NK-92 treated with Interleukin-12 subunit alpha and Interleukin-12 subunit beta, amount 100 ng/mL, for 24 hours (cell line): ENCODE results near the gene EDRF1.

Experiments
- DNase-seq: peaks from one replicate; lab custom pipeline; 2025; lab: John Stamatoyannopoulos, UW

Gene EDRF1

DNA sequence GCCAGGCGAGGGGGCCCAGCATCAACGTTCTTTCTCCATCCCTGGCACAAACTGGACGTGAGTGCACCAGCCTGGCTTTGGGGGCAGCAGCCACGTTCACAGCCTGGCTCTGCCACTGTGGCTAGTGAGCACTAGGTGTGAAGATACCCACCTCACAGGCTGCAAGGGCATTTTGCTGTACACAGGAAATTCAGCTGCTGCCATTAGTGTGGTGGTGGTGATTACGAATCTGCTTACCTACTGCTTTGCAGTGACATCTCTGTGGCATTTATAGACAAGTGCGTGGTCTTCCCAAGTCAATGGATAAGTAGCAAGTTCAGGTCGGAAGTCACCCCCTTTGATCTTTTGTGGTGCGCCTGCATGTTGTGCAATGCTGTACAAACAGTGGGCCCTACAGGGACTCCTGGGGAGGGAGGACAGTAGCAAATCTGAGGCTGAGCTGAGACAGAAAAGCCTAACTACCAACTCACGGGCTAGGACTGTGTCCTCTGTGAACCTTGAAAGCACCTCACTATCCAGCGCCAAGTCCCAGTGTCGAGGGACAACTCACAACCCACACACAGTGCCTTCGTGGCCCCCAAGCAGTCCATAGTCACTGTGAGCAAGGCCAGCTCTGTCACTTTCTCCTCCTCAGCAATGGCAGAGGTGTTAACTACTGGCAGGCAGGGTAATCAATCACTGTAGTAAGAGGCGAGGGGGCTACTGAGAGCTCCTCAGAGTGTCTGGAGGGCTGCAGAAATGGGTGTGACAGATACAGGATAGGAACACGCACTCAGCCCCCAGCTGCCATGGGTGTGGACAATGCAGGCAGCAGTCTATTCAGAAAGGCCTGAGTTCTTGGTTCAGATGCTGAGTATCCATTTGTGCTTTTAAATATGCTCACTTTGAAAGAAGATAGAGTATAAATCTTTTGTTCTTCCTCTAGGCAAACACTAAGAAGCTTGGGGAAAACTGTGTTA is 73.1 kb downstream of the EDRF1 start:
- no peak for DNase-seq

DNA sequence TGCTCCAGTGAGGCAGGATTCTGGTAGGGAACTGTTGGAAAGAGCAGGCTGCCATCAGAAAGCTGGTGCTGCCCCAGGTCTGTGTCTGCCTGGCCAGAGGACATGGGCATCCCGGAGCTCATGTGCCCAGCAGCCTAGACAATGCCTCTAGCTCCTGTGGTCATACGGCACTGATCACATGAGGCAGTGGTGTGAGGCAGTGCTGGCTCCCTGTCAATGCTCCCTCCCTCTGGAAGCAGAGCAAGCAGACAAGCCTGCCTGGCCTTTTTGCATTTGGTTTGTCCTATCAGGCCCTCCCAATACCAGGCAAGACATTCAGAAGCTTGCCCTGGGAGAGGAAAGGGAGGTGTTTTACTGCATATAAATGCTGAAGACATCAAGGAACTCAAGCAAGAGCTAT is 75.6 kb downstream of the EDRF1 start:
- DNase-seq: no peak

GRCh38 chr10:125795637-125796190 is 76.2 kb downstream of the EDRF1 start:
- no peak for DNase-seq

GRCh38 chr10:125797424-125797823 is 77.9 kb downstream of the EDRF1 start:
- DNase-seq: no peak

DNA sequence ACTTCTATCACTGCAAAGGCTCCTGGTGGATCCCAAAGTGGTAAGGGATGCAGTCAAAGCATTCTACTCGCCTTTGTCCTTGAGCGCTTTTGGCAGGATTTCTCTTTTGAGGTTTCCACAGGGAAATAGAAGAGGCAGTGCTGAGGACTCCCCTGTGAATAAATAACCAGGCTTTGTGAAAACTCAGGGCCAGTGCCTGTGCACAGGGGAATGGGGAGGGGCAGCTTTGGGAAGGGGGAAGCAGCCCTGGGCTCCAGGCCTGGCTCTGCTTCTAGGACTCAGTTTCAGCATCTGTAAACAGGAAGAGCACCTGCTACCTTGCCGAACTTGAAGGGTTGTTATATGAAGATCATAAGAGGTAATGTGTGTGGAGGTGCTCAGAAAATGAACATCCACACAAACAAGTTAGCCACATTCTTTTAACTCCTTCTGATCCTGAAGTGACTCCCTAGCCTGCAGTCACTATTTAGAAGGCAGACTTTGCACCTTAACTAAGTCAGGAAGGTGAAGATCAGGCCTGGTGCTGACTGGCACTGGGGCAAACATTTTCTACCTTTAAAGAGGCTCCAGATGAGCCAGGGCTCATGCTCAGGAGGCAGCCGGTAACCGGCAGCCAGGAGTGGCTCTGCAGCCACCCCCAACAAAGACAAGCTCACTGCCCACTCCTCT is 78.6 kb downstream of the EDRF1 start:
- no peak for DNase-seq

DNA sequence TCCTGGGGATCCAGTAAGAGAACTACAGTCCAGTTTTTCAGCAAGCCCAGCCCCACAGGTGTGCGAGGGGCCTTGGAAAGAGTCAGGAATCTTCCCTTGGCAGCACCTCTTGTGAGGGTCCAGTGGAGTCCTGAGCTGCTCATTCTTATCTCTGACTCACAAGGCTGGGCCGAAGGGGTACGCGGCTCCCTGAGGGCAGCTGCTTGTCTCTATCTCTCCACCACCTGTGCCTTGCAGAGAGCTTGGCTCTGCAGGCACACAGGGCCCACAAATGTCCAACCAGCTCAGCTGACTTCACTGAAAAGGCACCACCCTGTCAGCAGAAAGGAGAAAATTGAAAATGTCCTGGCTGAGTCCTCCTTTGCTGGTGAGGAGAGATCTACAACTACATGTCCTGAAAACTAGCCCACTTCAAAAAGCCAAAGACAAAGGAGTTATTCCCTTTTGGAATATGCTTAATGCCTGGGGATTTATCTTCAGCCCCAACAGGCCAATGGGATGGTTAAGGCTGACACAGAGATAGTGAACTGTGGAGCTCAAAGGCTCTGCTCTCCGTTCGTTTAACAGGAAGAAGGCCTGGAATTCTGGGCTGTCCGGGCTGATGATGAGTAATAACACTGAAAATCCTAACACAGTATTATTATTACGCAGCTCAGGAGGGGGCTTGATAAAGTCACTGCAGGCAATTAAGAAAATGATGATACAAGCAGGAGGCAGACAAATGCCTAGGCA is 80.1 kb downstream of the EDRF1 start:
- no peak for DNase-seq

DNA sequence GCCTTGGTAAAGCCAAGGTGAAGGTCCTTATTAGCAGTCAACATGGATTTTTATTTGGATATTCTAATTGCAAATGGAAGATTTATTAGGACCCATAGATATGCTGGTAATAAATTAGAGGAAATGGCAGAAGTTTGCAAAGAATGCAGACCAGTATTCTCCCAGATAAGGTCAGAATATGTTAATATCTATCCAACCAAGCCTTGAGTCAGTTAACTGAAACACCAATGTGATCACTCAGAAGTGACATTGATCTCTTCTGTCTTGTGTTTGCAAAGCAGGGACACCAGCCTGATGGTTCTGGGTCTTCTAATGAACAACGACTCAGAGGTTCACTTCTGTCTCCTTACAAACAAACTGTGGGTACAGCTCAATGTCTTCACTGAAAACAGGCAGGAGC is 82.1 kb downstream of the EDRF1 start:
- DNase-seq: no peak

- DNase-seq: no peak
Observed at GRCh38 chr10:125802131-125802530, 82.6 kb downstream of the EDRF1 start.

DNA sequence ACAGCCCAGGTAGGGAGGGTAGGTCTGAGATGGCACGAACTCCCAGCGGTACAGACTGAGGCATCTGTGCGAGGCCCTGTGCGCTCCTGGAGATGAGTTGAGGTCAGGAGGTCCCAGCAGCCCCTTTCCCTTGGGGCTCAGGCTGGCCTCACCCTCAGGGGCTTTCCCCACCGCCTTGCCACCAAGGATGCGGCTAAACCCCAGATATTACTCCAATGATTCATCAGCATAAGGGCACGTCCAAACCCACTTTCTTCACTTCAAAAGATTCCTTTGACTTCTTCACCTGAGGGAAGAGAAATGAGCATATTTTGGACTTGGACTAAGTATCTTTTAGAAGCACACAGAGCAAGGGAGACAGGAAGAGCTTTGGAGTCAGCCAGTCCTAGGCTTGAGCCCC is 83.2 kb downstream of the EDRF1 start:
- no peak for DNase-seq

DNA sequence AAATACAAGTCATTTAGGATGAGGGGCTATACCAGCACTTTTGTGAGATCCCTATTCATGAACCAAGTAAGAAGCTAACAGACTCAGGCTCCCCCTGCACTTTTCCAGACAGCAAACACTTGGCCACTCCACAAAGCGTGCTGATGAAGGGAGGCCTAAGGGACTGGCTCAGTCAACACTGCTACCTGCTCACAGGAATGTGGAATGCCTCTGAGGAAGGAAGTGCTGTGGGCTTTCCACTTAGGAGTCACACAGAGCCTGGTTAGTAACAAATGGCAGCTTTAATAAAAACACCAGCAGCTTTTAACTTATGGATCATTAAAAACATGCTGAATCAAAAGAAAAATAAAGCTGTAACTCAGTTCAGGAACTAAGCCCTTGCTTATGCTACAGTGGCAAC is 88.5 kb downstream of the EDRF1 start:
- no peak for DNase-seq

DNA sequence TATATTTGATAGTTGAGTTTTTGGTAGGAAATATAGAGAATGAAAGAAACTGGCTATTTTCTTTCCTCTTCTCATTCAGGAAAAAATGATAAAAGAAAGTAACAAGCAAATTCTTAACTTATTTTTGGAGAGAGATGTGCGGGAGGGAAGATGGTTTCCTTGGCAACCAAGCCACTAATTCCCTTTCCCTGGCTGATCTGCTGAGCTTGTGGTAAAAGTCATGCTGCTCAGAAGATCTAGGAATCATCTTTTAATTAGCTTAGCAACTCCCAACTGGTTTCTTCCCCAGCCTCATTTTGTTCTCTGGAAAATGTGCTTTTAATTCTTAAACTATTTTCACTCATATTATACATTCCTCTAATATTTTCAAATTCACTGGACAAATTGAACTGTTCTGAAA is 91.7 kb downstream of the EDRF1 start:
- no peak for DNase-seq

GRCh38 chr10:125812128-125812750 is 92.7 kb downstream of the EDRF1 start:
- no peak for DNase-seq
